HS-27A (cell line): ENCODE data around the gene PRMT1.
A peak's percentile ranks its signal among the peaks of the same experiment; 100 is the strongest.
"Not testable (repeated sequence)": the region's sequence is repeated elsewhere in the genome, so short reads cannot be mapped to it uniquely, and the experiment has no call there.

Experiments
- DNase-seq: peaks from one replicate; pipeline ENCODE4 v3.0.0-alpha.2; 2012; ENCODE audit warnings: low read depth, missing footprints

Gene PRMT1

DNA sequence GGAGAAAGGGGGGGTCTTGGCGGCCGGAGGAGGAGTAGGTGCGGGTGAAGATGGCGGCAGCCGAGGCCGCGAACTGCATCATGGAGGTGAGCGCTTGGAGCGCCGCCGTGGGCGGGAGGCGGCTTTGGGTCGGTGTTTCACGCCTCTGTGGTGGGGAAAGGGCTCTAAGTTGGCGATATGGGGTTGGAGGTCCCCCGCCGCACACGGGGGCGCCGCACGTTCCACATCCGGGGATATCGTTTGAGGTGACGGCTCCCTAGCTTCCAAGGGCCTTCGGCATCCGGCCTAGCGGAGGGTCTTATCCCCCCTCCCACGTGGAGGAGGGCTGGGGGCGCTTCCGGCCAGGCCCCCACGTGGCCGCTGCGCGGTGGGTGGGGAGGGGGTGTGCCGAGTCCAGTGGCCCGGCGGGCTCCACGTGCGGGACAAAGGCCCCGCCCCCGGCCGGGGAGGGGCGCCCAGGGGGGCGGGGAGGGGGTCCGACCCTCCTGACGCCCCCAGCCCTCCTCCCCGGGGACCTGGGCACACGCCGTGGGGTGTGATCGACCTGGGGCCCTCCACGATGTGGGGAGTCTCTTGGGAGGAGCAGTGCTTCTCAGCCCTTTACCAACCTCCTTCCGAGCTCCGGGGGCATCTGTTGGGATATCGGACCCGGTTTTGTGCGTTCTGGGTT lies at the start of gene PRMT1:
TSS of gene PRMT1 (plus strand) at position 41 of the 670 bp plus-strand sequence. CDS start at position 51, 10 bp downstream.
- no peak for DNase-seq

DNA sequence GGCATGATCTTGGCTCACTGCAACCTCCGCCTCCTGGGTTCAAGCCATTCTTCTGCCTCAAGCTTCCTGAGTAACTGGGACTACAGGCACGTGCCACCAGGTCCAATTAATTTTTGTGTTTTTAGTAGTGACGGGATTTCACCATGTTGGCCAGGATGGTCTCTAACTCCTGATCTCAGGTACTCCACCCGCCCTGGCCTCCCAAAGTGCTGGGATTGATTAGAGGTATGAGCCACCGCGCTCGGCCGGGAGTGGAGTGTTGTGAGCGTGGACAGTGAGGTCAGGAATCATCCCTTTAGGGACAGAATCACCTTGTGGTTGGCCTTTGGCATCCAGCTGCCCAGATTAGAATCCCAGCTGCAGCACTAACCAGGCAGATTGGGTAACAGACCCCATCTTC lies 47.4 kb upstream of the PRMT1 start:
- DNase-seq, result no peak

DNA sequence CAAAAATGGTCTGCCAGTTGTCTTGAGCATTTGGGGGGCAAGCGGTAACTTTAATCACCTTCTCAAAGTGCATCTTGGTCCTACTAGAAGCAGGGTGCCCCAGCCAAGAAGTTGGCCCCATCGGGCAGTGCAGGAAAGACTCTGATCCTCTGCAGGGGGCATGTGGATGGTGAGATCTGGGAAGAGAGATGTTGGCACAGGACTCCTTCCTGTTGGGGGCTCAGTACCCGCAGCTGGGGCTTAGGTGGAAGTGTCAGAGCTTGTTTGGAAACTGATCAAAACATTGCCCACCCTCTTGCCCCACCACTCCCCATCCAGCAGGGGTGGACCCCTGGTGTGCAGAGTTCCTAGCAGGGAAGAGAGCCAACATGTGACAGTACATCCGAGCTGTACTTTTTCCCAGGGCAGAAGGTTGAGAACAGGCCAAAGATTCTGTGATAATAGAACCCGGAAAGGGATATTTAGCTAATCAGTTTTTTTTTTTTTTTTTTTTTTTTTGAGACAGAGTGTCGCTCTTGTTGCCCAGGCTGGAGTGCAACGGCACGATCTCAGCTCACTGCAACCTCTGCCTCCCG lies 46.0 kb upstream of the PRMT1 start:
- no peak for DNase-seq

DNA sequence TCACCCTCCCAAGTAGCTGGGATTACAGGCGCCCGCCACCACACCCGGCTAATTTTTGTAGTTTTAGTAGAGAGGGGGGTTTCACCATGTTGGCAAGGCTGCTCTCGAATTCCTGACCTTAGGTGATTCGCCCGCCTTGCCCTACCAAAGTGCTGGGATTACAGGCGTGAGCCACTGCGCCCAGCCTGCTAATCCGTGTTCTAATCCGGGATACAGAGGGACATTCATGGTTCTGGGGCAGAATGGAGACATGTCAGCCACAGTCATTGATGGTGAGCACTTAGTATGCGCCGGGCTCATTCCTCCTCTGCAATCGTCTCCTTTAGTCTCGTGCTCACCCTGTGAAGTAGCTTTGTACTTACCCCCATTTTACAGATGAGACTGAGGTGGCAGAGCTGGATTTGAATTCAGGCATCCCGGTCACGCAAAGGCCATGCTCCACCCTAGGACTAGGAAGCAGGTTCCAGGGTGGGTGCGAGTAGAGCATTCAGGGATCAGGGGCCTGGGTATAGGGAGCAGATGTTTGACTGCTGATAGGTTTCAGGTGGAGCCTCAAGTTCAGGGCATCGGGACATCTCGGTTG lies 45.4 kb upstream of the PRMT1 start:
- DNase-seq, result no peak

DNA sequence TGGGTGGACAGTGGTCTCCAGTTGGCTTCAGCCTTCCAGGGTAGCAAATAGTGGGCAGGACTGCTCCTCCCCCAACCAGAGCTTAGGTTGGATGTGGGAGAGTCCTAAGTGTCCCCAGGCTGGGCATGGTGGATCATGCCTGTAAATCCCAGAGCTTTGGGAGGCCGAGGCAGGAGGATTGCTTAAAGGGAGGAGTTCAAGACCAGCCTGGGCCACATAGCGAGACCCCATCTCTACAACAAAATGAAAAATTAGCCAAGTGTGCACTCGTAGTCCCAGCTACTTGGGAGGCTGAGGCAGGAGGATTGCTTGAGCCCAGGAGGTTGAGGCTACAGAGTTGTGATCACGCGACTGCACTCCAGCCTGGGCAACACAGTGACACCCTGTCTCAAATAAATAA lies 44.5 kb upstream of the PRMT1 start:
- DNase-seq, result no peak

DNA sequence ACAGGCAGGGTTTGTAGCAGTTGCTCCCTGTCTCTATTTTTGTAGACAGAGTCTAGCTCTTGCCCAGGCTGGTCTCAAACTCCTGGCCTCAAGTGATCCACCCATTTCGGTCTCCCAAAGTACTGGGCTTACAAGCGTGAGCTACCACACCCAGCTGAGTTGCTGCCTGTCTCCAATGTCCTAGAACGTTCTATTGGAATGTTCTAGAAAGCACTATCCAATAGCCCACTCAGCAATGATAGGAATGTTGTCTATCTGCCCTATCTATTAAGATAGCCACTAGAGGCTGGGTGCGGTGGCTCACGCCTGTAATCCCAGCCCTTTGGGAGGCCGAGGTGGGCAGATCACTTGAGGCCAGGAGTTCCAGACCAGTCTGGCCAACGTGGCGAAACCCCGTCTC lies 43.8 kb upstream of the PRMT1 start:
- not testable (repeated sequence) for DNase-seq

DNA sequence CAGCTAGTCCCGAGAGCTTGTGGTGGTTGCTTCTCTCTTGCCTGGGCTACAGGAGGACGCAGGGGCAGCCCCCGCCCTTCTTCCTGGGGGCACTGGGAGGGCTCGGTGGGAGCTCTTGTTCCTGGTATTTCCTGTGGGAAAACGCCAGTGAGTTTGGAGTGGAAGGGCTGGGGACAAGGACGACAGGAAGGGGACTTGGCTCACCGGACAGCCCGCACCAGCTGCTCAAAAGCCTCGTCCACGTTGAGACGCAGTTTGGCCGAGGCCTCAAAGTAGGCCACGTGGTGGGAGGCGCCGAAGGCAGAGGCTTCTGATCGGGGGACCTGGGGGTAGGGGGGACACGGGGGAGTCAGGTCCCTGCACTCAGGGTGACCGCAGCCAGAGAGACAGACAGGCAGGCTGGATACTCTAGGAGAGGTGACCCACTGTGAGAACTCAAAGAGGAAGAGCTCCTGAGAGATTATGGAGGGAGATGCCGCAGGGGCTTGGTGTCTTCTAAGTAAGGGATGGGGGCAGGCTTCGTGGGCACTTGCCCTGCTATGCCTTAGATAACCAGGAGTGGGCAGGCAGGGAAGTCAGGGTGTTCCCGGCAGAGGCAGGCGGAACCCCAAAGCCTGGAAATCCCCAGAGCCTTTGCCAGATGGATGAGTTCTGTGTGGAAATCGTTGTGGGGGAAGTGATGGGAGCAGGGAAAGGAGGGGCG lies 41.4 kb upstream of the PRMT1 start:
- DNase-seq, result no peak

DNA sequence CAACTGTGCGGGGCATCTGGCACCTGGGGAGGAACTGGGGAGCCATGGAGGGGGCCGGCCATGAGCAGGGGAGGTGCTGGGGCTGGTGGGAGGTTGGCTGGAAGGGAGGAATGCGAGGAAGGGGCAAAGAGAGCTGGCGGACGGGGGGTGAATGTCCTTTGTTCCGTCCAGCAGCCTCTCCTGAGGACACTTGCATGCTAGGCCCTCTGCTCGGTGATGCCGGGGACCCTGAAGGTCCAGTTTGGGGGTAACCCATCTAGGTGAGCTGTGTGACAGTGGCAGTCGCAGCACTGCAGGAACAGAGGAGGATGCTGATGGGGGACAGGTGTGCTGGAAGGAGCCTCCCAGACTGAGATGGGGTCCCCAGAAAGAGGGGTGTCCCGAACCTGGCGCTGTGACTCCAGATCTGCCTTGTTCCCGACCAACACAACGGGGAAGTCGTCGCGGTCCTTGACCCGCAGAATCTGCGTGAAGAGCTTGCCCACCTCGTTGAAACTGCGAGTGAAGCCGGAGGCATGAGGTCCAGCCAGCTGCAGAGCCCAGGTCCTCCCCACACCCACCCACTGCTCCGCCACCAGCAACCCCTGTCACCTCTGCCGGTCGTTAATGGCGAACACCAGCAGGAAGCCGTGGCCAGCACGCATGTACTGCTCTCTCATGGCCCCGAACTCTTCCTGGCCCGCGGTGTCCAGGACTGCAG lies 40.7 kb upstream of the PRMT1 start:
- DNase-seq, result no peak

DNA sequence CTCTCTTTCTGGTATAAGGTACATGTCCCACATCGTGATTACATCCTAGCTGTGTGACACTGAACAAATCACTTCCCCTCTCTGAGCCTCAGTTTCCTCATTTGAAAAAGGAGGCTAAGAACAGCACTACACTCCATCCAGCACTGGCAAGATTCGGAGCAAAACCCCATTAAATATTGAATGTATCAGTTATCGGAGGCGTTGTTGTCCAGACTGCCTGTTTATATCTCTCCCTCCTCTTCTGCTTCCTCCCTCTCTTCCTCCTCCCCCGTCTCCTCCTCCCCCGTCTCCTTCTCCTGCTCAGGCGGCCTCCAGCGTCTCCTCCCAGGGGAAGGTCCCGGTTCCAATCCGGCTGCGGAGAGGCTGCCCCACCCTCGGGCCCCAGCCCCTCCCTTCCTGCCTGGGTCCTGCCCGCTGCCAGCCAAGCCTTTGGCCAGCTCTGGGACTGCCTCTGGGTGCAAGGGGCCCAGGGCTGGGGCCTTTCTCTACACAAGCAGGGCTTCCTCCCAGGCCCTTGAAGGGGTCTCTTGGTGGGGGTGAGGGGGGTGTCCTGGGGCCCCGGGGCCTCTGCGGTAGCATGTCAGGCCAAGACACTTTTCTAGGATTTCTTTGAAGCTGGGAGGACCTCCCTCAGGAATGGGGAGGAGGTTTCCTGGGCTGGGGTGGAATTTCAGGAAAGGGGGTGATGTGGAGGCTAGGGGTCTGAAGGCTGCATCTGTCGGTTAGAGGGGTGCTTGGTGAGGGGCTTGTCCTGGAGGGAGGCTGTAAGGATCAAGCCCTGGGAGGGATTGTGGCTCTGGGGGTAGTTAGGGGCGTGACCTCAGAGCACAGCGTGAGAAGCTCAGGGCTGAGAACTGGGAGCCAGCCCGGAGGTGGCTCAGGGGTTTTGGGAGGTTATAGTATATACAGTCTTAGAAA lies 39.0 kb upstream of the PRMT1 start:
- DNase-seq, result peak; percentile 64

DNA sequence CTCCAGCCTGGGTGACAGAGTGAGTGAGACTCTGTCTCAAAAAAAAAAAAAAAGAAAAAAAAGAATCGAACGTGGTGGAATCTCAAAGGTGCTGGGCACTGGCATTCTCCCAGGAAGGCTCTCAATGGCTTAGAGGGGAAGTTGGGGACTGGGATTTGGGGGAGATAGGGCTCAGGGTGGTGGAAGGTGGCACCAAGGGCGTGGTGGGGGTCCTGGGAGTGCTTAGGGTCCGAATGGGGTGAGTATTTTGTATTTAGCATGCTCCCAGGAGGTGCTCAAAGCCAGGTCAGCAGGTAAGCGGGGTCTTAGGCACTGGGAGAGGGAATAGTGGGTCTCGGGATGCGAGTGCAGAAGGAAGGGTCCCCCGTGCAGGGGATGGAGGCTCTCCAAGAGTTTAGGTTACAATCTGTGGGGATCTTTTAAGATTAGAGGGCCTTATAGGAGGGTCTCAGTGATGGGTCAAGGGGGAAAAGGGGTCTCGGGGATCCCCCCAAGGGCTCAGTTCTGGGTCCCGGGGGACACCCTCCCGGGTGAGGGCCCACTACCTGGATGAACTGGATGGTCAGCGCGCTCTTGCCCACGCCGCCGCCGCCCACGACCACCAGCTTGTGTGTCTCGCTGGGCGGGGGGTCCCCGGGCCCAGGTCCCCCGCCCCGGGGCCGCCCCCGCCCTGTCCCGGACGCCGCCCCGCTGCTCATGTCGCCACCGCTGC lies 37.5 kb upstream of the PRMT1 start:
- no peak for DNase-seq

DNA sequence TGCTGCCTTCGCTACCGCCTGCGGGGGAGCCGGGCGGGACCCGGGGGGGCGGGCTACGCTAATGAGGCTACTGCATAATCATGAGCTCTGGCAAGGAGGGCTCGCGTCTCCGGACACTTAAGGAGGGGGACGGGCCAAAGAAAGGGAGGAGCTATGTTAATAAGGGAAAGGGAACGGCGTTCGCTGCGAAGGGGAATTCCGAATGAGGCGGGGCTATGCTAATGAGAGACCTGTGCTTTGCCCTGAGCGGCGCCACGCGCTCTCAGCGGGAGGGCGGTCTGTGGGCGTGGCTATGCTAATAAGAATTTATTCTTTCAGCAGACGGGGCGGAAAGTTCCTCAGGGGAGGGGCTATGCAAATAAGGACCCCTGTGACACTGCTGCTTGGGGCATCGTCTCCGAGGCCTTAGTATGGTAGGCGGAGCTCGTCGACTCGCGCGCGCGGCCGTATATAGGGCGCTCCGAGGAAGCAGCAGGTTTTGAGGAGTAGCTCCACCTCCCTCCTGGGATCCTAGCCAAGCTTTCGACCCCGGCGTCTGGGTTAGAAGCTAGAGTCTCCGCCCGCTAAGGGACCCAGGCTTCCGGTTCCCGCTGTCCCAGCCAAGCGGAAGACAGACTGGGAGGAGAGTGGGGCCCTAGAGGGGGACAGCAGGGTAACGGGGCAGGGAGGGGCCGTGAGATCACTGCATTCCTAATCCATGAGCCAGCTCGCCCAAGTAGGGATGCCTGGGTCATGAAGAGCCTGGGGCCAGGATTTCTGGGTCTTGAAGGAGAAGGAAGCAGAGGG lies 36.8 kb upstream of the PRMT1 start, which contains the start of gene RRAS:
TSS of gene RRAS (minus strand) at position 31 of the 786 bp plus-strand sequence. CDS start 45 bp downstream, outside the sequence.
- DNase-seq, result peak; percentile 100

DNA sequence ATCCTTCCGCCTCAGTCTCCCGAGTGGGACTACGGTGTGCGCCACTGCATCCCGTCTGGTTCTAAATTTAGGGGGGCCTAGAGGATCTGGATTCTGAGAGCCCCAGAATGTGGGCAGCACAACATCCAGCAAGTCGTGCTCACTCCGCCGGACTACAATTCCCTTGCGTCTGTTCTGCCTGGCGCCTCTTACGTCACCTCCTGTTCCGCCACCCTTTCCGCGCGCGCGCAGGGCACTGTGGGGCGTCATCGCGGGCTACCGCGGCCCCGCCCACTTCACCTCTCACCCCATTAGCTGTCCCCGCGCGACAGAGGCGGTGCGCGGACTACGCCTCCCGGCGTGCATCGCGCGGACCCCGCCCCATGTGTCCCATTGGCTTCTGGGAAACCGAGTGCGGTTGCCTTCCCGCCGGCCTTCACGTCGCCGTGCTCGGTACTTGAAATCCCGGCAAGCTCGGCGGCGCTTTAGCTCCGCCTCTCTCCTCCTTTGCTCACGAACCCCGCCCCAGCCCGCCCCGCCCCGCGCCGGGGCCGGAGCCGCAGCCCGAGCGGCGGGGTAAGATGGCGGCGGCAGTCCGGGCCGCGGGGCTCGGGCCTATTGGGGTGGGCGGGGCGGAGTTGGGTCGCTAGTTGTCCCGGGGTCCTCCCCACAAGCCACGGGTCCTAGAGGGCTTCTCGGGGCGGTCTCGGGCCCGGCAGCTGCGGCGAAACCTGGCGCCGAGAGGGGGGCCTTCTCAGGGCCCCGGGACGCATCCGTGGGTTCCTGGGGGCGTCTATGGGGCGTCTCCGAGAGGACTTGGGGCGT lies 35.2 kb upstream of the PRMT1 start, which contains the start of gene SCAF1:
TSS of gene SCAF1 (plus strand) at position 522 of the 804 bp plus-strand sequence. CDS start 2,818 bp downstream, outside the sequence.
- DNase-seq, result peak; percentile 98

DNA sequence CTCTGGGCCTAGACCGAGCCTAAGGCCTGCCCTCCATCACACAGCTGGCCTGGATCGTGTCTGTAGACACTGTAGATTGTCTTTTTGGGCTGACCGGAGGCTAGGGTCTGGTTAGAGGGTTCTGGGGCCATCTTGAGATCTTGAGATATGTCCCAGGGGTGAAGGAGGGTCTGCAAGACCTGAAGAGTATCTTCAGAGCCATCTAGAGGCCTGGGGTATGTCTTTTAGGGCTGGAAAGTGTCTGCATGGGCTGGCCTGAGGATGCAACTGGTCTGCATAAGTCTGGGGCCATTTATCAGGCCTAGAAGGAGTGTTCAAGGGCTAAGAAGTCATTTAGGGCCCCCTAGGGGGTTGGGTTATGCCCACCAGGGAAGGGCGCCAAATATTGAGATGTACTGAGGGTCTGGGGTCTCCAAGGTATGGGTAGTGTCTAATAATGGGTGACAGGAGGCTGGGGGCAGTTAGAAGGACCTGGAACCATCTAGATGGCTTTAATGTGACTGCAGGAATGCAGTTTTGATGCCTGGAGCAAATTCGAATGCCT lies 34.5 kb upstream of the PRMT1 start:
- no peak for DNase-seq

DNA sequence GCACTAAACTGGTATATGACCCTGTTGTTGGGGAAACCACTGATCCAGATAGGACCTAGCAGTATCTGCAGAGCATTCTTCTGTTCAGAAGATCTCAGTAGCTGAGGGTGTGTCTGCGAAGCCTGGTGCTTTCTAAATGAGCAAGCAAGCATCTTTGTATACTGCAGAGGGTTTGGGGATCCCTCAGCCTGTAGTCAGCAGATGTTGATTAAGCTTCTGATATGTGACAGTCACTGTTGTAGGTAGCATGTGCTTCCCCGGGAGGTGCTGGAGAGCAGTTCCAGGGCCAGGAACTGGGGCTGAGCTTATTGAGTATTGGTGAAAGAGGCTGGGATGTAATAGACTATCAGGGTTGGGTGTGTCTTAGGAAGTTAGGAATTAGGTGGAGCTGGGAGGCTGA lies 33.6 kb upstream of the PRMT1 start:
- DNase-seq, result no peak

DNA sequence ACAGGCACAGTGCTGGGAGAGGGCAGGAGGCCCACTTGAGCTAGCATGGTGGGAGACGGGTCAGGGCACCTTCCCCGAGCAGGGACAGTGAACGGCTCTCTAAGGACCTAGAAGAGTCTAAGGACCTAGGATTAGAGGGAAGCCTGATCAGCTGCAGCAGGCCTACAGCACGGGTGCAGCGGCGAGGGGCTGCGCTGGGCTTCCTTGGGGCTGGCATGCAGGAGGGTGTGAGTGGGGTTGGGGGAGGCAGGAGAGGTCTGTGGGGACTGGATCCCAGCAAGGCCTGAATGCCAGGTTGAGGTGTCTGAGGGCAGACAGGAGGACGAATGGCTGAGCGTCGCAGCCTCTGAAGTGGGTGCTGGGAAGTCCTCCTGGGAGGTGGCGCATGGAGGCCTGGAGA lies 31.5 kb upstream of the PRMT1 start:
- no peak for DNase-seq

DNA sequence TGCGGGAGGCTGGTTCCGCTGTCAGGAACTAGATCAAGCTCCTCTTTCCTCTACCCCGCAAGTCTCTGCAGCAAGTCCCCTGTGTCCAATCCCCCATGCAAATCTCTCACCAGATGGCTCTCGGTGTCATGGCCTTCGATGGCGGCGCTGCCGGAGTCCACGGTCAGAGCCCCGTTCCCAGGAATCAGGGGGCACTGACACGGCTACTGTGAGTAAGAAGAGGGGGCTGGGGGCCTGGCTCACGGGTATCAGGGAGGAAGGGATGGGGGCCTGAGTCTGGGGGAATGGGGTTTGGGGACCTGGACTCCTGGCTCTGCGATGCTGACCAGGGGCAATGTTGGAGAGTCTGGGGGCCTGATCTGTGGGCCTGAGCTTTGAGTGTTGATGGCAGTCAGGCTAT lies 31.1 kb upstream of the PRMT1 start:
- DNase-seq, result no peak

DNA sequence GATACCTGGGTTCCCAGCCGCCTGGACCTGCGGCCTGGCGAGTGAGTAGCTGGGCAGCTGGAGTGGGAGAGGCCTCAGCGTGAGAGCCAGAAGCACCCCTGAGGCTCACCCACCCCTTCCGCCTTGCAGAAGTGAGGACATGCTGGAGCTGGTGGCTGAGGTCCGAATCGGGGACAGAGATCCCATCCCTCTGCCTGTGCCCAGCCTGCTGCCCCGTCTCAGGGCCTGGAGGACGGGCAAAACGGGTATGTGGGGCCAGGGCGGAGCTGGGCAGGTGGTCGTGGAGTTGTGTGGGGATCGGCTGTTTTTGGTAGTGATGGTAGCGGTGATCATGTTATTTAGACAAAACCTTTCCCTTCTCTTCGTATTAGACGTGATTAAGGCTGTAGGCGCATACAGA lies 30.5 kb upstream of the PRMT1 start:
- DNase-seq, result no peak

DNA sequence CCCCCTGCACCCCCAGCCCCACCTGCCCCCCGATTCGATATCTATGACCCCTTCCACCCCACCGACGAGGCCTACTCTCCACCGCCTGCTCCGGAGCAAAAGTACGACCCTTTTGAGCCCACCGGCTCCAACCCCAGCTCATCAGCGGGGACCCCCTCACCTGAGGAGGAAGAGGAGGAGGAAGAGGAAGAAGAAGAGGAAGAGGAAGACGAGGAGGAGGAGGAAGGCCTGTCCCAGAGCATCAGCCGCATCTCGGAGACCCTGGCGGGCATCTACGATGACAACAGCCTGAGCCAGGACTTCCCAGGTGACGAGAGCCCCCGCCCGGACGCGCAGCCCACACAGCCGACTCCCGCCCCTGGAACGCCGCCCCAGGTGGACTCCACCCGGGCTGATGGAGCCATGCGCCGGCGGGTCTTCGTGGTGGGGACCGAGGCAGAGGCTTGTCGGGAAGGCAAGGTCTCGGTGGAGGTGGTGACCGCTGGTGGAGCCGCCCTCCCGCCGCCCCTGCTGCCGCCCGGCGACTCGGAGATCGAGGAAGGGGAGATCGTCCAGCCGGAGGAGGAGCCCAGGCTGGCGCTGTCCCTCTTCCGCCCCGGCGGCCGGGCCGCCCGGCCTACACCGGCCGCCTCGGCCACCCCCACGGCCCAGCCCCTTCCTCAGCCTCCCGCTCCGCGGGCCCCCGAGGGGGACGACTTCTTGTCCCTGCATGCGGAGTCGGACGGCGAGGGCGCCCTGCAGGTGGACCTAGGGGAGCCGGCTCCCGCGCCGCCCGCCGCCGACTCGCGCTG lies 25.8 kb upstream of the PRMT1 start:
- DNase-seq, result no peak
